Measurements from ENCODE around the gene CDH26.

DNA sequence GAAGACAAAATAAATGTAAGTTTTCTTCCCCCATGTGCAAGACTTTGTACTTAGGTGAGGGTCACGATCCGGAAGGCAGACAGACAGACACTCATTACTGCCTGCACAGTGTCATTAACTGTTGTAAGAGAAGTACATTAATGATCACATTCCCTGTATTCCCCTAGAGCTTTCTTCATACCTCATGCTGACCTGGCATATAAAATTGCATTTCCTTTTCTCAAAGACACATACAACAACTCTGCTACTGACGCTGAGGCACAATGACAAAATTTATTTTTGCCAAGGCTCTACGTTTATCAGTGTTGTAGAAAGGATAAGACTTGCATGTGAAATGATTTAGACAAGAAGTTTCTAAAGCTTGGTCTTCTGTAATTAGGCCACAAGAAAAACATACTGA lies 21.8 kb upstream of the CDH26 start:
- TF ChIP-seq POLR2A (IDR thresholded peaks at IDR 0.05; ENCODE audit: low read length), result no peak
- no peak for TF ChIP-seq GATA1 (IDR thresholded peaks at IDR 0.05; ENCODE audit: low read depth, low read length)

Measured in erythroblast (primary cell).